HEK293 (cell line): ENCODE data around the gene GYS2.

Experiments
- CTCF ChIA-PET: fragments of 350-600 bp; formaldehyde crosslinking; extraction: SDS; loops from one replicate; lab custom pipeline; 2021; ENCODE audit warnings: antibody characterized with exemption; lab: Yijun Ruan, JAX
- POLR2A ChIA-PET: fragments of 300-600 bp; formaldehyde crosslinking; extraction: SDS; loops from one replicate; lab custom pipeline; 2020; ENCODE audit warnings: antibody characterized with exemption, inconsistent platforms; lab: Yijun Ruan, JAX
- H3K27ac ChIP-seq: fragments of 200-500 bp; sonication (Bioruptor generic); 2 replicates; pipeline ENCODE4 v1.5.1; 2014; ENCODE audit warnings: low read depth, low read length, control low read depth, inconsistent platforms; ENCODE audit errors: extremely low read depth
- H3K36me3 ChIP-seq, 2 experiments: fragments of 200-500 bp in 1 of 2; sonication (Bioruptor generic) in 1 of 2; 1 replicate in 1 of 2; 2 replicates in 1 of 2; pipeline ENCODE4 v1.5.1; 2014 to 2017; ENCODE audit warnings: inconsistent platforms in 2 of 2, low read length in 2 of 2; ENCODE audit not compliant: control insufficient read depth in 2 of 2, insufficient read depth in 1 of 2
- H3K4me1 ChIP-seq: fragments of 200-500 bp; sonication (Bioruptor generic); 2 replicates; pipeline ENCODE4 v1.5.1; 2014; ENCODE audit warnings: mild to moderate bottlenecking, low read length, inconsistent platforms; ENCODE audit not compliant: control insufficient read depth, insufficient read depth
- H3K4me3 ChIP-seq: 2 replicates; pipeline ENCODE4 v1.5.1; 2011; ENCODE audit warnings: low read depth, mild to moderate bottlenecking, control low read depth, low read length, moderate library complexity
- H3K9me3 ChIP-seq: fragments of 200-500 bp; sonication (Bioruptor generic); 2 replicates; pipeline ENCODE4 v1.5.1; 2014; ENCODE audit warnings: low read depth, low read length, inconsistent platforms; ENCODE audit not compliant: control insufficient read depth, insufficient read depth
- GFI1B ChIP-seq: fragments of 450-650 bp; formaldehyde crosslinking; IDR thresholded peaks from 2 replicates; pipeline ENCODE4 v1.5.1; 2016; ENCODE audit warnings: missing biosample characterization, missing genetic modification characterization
- GLIS2 ChIP-seq: fragments of 450-650 bp; formaldehyde crosslinking; IDR thresholded peaks from 2 replicates; pipeline ENCODE4 v1.5.1; 2016; ENCODE audit warnings: missing biosample characterization, missing genetic modification characterization
- HOXA7 ChIP-seq: sonication (generic); formaldehyde crosslinking; IDR thresholded peaks from 2 replicates; pipeline ENCODE4 v1.8.1; 2022; ENCODE audit warnings: missing genetic modification reagents, borderline replicate concordance
- KLF1 ChIP-seq: fragments of 450-650 bp; formaldehyde crosslinking; IDR thresholded peaks from 2 replicates; pipeline ENCODE4 v1.5.1; 2016; ENCODE audit warnings: missing biosample characterization, missing genetic modification characterization
- MZF1 ChIP-seq: fragments of 450-650 bp; formaldehyde crosslinking; IDR thresholded peaks from 2 replicates; pipeline ENCODE4 v1.5.1; 2017; ENCODE audit warnings: missing biosample characterization, missing genetic modification characterization, borderline replicate concordance
- SALL2 ChIP-seq: fragments of 450-650 bp; formaldehyde crosslinking; IDR thresholded peaks from 2 replicates; pipeline ENCODE4 v1.5.0; 2017; ENCODE audit warnings: missing biosample characterization, mild to moderate bottlenecking, missing genetic modification characterization, borderline replicate concordance
- SP7 ChIP-seq: fragments of 450-650 bp; formaldehyde crosslinking; IDR thresholded peaks from 2 replicates; pipeline ENCODE4 v1.5.1; 2016; ENCODE audit warnings: missing biosample characterization, missing genetic modification characterization
- ZEB2 ChIP-seq: fragments of 450-650 bp; formaldehyde crosslinking; IDR thresholded peaks from 2 replicates; pipeline ENCODE4 v1.5.1; 2016; ENCODE audit warnings: missing biosample characterization, missing genetic modification characterization
- ZNF140 ChIP-seq: fragments of 450-650 bp; formaldehyde crosslinking; IDR thresholded peaks from 2 replicates; pipeline ENCODE4 v1.5.1; 2016; ENCODE audit warnings: missing biosample characterization, missing genetic modification characterization
- ZNF174 ChIP-seq: fragments of 450-650 bp; formaldehyde crosslinking; IDR thresholded peaks from 2 replicates; pipeline ENCODE4 v1.5.0; 2017; ENCODE audit warnings: missing biosample characterization, mild to moderate bottlenecking, missing genetic modification characterization
- ZNF184 ChIP-seq: fragments of 450-650 bp; IDR thresholded peaks from 2 replicates; pipeline ENCODE4 v1.5.1; 2018; ENCODE audit warnings: missing biosample characterization, mild to moderate bottlenecking, missing genetic modification characterization
- ZNF529 ChIP-seq: fragments of 450-650 bp; formaldehyde crosslinking; IDR thresholded peaks from 2 replicates; pipeline ENCODE4 v1.5.1; 2017; ENCODE audit warnings: missing genetic modification characterization, missing biosample characterization; ENCODE audit not compliant: insufficient replicate concordance
- ZNF530 ChIP-seq: fragments of 450-650 bp; formaldehyde crosslinking; IDR thresholded peaks from 2 replicates; pipeline ENCODE4 v1.5.1; 2016; ENCODE audit warnings: low read depth, missing biosample characterization, missing genetic modification characterization
- ZNF560 ChIP-seq: fragments of 450-650 bp; formaldehyde crosslinking; IDR thresholded peaks from 2 replicates; pipeline ENCODE4 v1.5.1; 2017; ENCODE audit warnings: missing biosample characterization, missing genetic modification characterization, borderline replicate concordance
- ZNF704 ChIP-seq: fragments of 450-650 bp; formaldehyde crosslinking; IDR thresholded peaks from 2 replicates; pipeline ENCODE4 v1.5.1; 2016; ENCODE audit warnings: missing biosample characterization, missing genetic modification characterization
- ZNF777 ChIP-seq: fragments of 450-650 bp; formaldehyde crosslinking; IDR thresholded peaks from 2 replicates; pipeline ENCODE4 v1.5.1; 2017; ENCODE audit warnings: missing biosample characterization, missing genetic modification characterization, borderline replicate concordance
- ZNF843 ChIP-seq: fragments of 450-650 bp; formaldehyde crosslinking; IDR thresholded peaks from 2 replicates; pipeline ENCODE4 v1.5.1; 2016; ENCODE audit warnings: missing biosample characterization, missing genetic modification characterization
- ZSCAN23 ChIP-seq: fragments of 450-650 bp; formaldehyde crosslinking; IDR thresholded peaks from 2 replicates; pipeline ENCODE4 v1.5.1; 2016; ENCODE audit warnings: missing biosample characterization, missing genetic modification characterization
- TF ChIP-seq, protein P1 (sequence below): fragments of 450-650 bp; formaldehyde crosslinking; IDR thresholded peaks from 2 replicates; pipeline ENCODE4 v1.5.1; 2016; ENCODE audit warnings: missing biosample characterization, missing genetic modification characterization
- TF ChIP-seq, protein P2 (sequence below): fragments of 450-650 bp; formaldehyde crosslinking; optimal IDR thresholded peaks from 2 replicates; pipeline ENCODE3; 2016; ENCODE audit warnings: missing biosample characterization, mild to moderate bottlenecking, missing genetic modification characterization
- TF ChIP-seq, protein P3 (sequence below): fragments of 450-650 bp; formaldehyde crosslinking; IDR thresholded peaks from 2 replicates; pipeline ENCODE4 v1.5.1; 2016; ENCODE audit warnings: missing biosample characterization, missing genetic modification characterization

Gene GYS2

DNA sequence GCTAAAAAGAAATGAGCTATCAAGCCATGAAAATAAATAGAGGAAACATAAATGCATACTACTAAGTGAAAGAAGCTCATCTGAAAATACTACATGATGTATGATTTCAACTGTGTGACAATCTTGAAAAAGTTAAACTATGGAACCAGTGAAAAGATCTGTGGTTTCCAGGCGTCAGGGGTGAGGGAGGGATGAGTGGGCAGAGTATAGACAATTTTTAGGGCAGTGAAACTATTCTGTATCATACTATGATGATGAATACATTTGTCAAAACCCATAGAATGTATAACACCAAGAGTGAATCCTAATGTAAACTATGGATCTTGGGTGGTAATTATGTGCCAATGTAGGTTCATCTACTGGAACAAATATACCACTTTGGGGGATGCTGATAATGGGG lies 57.2 kb downstream of the GYS2 start:
- Histone ChIP-seq H3K4me1 (no peaks in the 10 kb centered on the region), H3K36me3 (no peaks in the 10 kb centered on the region), H3K27ac (no peak overlapping the region), H3K9me3 (no peaks in the 10 kb centered on the region), H3K4me3 (no peak overlapping the region)
- ChIA-PET CTCF (no interaction called here), POLR2A (no interaction called here)
- TF ChIP-seq ZNF777 (tag by site-specific recombination) (no peak), ZNF530 (tag by site-specific recombination) (no peak)

- ChIA-PET CTCF (no interaction called here), POLR2A (no interaction called here)
- H3K4me1 ChIP-seq, result no peaks in the 10 kb centered on the region
- TF ChIP-seq ZNF560 (tag by site-specific recombination) (no peak), GFI1B (tag by site-specific recombination) (no peak), SP7 (no peak), ZNF140 (tag by site-specific recombination) (no peak), KLF1 (no peak), GLIS2 (tag by site-specific recombination) (no peak), ZNF174 (tag by site-specific recombination) (no peak), ZNF529 (tag by site-specific recombination) (no peak), ZNF843 (tag by site-specific recombination) (no peak), ZNF704 (tag by site-specific recombination) (no peak), SALL2 (tag by site-specific recombination) (no peak), ZNF184 (tag by site-specific recombination) (no peak), HOXA7 (no peak), ZEB2 (tag by site-specific recombination) (no peak), MZF1 (tag by site-specific recombination) (no peak), ZSCAN23 (tag by site-specific recombination) (no peak)
- TF ChIP-seq, protein P1, sequence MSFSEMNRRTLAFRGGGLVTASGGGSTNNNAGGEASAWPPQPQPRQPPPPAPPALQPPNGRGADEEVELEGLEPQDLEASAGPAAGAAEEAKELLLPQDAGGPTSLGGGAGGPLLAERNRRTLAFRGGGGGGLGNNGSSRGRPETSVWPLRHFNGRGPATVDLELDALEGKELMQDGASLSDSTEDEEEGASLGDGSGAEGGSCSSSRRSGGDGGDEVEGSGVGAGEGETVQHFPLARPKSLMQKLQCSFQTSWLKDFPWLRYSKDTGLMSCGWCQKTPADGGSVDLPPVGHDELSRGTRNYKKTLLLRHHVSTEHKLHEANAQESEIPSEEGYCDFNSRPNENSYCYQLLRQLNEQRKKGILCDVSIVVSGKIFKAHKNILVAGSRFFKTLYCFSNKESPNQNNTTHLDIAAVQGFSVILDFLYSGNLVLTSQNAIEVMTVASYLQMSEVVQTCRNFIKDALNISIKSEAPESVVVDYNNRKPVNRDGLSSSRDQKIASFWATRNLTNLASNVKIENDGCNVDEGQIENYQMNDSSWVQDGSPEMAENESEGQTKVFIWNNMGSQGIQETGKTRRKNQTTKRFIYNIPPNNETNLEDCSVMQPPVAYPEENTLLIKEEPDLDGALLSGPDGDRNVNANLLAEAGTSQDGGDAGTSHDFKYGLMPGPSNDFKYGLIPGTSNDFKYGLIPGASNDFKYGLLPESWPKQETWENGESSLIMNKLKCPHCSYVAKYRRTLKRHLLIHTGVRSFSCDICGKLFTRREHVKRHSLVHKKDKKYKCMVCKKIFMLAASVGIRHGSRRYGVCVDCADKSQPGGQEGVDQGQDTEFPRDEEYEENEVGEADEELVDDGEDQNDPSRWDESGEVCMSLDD (tag by site-specific recombination), result no peak
- TF ChIP-seq, protein P2, sequence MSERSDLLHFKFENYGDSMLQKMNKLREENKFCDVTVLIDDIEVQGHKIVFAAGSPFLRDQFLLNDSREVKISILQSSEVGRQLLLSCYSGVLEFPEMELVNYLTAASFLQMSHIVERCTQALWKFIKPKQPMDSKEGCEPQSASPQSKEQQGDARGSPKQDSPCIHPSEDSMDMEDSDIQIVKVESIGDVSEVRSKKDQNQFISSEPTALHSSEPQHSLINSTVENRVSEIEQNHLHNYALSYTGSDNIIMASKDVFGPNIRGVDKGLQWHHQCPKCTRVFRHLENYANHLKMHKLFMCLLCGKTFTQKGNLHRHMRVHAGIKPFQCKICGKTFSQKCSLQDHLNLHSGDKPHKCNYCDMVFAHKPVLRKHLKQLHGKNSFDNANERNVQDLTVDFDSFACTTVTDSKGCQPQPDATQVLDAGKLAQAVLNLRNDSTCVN (tag by site-specific recombination), result no peak
- TF ChIP-seq, protein P3, sequence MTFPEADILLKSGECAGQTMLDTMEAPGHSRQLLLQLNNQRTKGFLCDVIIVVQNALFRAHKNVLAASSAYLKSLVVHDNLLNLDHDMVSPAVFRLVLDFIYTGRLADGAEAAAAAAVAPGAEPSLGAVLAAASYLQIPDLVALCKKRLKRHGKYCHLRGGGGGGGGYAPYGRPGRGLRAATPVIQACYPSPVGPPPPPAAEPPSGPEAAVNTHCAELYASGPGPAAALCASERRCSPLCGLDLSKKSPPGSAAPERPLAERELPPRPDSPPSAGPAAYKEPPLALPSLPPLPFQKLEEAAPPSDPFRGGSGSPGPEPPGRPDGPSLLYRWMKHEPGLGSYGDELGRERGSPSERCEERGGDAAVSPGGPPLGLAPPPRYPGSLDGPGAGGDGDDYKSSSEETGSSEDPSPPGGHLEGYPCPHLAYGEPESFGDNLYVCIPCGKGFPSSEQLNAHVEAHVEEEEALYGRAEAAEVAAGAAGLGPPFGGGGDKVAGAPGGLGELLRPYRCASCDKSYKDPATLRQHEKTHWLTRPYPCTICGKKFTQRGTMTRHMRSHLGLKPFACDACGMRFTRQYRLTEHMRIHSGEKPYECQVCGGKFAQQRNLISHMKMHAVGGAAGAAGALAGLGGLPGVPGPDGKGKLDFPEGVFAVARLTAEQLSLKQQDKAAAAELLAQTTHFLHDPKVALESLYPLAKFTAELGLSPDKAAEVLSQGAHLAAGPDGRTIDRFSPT, result no peak
- H3K27ac ChIP-seq, result no peak overlapping the region
- H3K4me3 ChIP-seq, result no peak overlapping the region
- H3K36me3 ChIP-seq, result no peaks in the 10 kb centered on the region
- H3K9me3 ChIP-seq, result no peaks in the 10 kb centered on the region
Measured at GRCh38 chr12:21546716-21547115, 57.9 kb downstream of the GYS2 start.
